ENCODE data around the gene NCK2.
A peak's percentile ranks its signal among the peaks of the same experiment; 100 is the strongest.

NCK2 gene

DNA sequence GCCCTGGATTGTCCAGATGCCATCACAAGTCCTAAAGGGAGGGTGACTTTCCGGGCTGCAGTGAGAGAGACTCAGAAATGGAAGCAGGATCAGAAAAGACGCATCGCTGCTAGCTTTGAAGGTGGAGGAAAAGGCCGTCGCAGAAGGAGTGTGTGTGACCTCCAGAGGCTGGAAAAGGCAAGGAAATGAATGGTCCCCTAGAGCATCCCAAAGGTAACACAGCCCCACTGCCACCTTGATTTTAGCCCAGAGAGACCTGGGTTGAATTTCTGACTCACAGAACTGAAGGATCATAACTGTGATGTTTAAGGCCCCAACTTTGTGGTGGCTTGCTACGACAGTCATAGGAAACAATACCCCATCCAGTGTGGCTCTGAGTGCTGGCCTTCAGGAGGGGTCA, 8.6 kb upstream of the NCK2 start:
- DNase-seq = no peak

DNA sequence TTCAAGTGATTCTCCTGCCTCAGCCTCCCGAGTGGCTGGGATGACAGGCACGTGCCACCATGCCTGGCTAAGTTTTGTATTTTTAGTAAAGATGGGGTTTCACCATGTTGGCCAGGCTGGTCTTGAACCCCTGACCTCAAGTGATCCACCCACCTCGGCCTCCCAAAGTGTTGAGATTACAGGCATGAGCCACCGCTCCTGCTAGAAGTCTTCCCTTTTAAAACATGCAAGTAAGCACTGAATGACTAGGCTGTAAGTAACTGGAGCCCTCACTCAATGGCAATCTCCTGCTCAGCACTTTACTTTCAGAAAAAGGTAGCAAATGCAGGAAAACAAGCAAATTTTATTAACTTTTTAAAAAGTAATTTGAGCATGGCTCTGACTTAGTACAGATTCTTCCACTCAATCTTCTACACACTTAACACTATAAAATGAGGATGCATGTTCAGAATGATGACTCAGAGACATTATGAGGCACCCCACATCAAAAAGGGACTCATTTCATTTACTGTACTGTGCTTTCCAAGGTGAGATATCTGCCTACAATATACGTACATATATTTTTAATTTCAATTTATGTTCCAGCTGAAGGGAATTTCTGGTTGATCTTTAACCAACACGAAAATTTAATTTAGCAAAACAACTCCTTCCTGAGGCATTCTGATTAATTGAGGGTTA, 6.6 kb upstream of the NCK2 start:
- DNase-seq = no peak

DNA sequence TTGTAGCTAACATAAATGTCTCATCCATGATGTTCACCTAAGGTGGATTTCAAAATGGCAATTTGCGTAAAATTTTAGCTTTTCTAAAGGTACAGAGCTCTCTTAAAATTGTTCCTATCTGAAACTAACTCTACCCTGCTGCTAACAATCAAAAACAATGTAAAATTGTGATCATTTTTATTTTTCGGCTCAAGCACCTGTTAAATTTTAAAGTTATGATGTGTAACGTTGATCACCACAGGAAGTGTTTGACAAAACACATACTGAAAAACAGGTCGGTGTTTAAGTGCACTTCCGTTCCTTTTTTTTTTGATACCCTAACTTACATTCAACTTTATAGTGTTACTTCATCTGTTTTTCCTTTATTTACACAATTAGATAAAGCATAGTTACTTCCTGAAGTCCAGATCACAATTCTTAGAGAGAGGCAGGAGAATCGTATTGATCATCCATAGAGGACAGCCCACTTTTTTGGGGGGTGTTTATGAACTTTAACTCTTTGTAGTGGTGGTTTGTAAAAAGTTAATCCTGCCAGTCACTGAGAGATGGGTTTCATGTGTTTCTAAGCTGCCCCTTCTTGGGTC, 6.0 kb upstream of the NCK2 start:
- no peak for DNase-seq

DNA sequence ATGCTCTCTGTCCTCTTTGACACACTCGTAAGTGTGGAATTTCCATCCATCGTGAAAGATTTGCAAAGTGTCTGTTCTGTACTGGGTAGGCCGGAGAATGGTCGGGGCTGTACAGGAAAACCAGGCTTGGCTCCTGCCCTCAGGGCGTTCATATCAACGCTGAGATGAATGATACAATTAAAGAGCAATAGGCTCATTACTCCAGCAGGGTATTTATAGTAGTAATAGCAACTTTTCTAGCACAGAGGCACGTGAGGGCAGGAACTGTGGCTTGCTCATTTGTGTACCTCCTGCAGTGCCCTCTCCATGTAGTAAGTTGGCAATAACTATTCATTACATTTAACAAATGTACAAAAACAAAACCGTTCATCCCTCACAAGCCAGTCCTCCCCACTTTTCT, 5.3 kb upstream of the NCK2 start:
- DNase-seq = peak in 1 of 3 experiments; percentile 23

DNA sequence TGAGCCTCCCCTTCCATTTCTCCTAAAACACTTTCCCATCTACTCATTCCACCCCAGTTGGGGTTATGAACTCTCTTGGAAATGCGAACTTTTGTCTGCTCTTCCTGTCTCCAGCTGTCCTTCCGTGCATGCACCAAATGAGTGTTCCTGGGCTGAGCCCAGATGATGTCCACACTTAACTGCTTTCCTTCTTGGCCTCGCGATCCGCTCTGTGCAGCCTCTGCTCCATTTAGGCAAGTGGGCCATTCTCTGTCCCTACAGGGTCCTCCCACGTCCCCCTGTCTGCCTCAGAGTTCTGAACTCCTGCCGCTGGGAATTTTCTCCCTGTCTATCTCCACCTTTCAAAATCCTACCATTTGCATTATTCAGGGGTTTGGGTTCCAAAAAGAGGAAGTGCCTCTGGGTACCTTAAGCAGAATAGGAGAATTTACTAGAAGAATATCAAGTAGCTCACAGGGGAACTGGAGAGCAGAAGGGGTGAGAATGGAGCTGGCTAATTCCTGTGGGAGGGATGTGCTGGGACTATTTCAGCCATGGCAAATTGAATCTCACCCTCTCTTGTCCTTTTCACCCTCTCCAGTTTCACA, 4.7 kb upstream of the NCK2 start:
- DNase-seq = no peak

DNA sequence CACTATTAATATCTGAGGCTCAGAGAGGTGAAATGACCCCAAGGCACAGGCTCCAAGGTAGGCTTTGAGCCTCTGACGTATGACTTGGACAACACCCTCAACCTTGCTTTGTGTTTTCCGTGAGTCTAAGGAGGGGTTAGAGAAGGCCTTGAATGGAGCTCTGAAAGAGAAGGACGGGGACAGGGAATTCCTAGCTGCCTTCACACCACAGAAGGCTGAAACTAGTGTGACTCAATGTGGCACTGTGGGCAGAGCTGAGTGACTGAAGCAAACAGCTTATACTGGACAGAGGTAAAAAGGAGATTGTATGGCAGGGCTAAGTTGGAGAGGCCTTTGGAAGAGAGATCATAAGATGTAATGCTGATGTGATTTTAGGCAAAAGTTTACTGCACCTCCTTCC, 3.5 kb upstream of the NCK2 start:
- DNase-seq = no peak

DNA sequence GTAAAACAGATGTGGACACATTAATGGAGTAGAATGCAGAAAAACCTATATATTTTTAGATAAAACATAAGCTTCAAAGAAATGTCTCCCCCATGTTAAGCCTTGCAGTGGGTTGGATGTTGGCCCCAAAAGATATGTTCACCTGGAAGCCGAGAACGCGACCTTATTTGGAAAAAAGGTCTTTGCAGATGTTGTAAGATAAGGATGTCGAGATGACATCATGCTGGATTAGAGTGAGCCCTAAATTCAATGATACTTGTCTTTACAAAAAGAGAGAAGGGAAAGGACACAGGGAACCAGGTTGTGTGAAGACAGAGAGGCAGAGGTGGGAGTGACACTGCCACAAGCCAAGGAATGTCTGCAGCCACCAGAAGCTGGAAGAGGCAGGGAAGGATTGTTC, 3.1 kb upstream of the NCK2 start:
- DNase-seq = no peak

DNA sequence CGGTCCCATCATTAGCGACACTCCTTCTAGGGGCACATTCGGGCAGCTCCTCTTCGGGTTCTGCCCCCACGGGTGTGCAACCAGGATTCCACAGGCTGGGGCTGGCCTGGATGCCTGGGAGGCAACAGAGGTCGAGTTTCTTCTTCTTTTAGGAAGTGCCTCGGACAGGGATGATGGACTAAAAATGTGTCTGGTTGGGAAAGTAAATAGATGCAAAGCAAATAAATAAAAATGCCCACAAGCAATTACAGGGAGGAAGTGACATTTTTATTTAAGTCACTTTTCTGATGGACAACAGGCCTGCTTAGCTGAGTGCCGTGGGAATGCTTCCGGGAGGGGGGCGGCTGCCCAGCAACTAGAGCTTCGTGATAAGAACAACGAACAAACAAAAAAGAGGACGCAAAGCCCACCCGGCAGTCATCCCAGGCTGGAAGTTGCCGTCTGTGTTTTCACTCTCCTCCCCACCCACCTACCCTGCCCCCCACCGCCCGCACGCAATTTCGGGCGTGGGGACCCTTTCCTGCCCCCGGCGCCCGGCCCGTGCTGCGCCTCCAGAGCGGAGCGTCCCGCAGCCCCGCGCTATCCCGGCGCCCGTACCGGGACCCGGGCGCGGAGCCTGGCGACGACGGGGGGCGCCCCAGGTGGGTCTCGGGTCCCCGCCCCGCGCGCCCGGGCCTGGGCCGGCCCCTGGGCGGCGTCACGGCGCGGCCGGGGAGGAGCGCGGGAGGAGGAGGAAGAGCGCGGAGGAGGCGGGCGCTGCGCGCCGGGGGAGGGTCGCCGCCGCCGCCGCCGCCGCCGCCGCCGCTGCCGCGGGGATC, 412 bp upstream of the NCK2 start:
- DNase-seq = peak; percentile 42 to 63 (median 62)

DNA sequence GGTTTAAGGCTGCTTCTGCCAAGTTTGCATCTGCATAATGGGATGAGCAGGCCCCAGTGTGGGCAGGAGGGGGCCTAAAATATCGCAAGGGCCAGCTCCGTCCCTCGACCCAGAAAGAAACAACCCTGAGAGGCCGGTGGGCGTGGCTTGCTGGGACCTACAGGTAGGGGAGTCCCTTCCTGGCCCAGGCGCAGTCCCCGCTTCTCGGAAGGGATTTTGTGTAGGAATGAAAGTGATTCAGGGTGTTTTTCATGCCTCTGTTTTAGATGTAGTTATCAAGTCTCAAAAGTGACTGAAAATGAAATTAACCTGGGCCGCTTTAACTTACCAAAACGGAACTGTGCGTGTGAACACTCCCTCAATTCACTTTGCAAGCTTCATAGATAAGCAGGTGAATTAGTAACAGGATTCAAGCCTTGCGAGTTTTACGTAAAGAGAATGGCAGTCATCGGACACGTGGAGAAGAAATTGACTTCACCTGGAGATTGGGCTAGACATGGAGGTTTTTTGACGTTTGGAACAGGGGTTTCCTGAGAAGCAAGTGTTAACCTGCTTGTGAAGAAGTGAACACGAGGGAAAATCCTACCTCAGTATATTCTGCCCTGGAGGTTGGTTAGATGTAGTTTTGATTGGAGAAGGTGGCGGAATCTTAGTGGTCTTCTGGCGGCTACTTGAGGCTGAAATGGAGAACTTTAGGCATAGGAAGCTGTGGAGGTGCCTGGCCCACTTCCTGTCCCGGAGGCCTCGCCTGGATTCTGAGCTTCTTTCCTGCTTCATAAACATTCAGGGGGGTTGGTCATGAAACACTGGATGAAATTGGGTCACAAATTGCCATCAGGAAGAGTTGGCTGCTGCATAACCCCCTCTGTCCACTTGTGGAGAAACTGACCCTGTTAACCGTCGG, 1.7 kb downstream of the NCK2 start:
- DNase-seq = peak in 2 of 3 experiments; percentile 11 to 49

DNA sequence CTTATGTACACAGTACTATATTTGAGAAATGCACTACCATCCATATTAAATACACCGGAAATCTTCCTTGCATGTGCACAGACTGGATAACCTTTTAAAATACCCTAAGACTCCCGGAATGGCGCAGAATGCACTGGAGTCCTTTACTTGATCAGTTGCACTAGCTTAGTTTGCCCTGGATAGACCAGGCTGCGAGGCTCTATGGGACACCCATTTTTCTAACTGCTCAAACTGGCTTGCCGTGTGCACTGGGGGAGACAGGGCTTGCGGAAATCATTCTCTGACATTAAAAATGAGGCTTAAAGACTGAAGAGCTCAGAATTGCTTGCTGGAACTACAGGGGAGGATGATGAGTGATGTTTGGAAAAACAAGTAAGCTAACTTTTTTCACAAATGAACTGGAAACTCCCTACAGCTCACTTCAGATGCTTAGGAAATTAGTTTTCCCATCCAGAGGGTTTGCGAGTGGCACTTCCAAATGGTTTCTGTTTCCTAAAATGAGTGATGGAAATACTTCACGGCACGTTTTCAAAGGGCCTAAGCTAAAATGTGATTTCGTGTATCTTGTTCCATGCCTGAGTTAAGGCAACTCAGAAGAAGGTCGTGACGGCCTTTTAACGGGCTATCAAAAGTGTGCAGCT, 2.7 kb downstream of the NCK2 start:
- no peak for DNase-seq

DNA sequence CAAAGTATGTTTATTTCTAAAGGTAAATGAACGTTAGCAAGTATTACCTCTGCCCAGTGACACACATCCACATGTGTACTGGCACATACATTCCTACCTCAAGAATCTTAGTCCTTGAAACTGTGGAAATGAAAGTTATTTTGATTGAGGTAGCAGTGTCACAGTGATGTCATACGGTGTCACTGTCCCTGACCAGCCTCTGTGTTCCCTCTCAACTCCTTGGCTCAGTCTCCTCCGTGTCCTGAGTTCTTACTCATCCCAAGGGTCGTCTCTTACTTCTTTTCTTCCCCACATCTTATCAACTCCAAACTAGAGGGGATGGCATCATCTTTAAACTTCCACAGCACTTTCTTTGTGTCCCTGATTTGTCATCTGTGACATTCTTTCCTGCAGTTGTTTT, 3.3 kb downstream of the NCK2 start:
- no peak for DNase-seq

DNA sequence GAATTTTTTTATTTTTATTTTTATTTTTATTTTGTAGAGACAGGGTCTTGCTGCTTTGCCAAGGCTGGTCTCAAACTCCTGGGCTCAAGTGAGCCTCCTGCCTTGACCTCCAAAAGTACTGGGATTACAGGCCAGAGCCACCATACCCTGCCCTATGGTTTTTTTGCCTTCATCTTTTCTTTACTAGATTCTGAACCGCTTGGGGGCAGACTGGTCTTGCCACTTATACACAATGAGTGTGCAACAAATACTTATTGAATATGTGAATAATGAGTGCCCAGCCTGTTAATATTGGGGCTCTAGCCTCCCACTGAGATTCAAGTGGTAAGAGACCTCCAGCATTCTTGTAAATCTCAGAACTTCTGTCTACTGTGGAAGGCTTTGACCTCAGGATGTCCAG, 3.9 kb downstream of the NCK2 start:
- DNase-seq = no peak

DNA sequence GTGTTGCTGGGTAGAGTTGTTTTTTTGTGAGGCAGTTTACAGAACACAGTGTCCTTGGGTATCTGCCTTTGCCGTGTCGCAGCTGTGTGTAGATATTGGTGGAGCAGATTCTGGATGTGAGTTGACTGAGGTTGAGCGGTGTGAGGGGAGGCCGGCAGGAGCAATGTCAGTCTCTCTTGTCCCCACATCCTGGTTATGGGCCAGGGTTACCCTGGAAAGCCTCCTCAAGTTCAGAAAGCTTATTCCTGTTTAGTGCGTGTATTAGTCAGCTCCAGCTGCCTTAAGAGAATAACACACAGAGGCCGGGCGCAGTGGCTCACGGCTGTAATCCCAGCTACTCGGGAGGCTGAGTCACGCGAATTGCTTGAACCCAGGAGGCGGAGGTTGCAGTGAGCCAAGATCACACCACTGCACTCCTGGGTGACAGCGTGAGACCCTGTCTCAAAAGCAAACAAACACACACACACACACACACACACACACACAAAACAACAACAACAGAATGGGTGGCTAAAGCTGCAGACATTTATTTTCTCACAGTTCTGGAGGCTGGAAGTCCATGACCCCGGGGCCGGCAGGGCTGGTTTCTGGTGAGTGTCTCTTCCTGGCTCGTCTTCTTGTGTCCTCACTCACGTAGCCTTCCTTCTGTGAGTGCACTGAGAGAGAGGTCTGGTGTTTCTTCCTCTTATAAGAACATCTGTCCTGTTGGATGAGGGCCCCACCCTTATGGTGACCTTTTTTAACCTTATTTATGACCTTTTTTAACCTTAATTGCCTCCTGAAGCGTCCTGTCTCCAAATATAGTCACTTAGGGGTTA, 5.1 kb downstream of the NCK2 start:
- DNase-seq = no peak

DNA sequence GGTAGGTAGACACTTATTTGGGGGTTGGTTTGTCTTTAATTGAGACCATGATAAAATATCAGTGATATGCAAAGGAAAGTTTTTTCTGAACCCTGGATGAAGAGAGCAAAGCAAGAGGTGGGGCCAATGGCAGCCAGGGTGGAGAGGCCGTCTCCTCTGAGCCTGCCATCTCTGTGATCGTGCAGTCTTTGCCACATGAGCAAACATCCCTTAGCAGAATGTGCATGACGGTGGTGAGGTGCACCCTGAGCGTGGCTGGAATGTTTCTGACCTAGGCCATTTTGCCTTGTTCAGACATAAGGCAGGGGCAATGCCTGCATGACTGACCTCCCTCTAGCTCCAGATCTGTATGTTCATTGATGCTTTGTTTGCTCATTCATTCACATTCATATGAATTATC, 6.0 kb downstream of the NCK2 start:
- DNase-seq = no peak

DNA sequence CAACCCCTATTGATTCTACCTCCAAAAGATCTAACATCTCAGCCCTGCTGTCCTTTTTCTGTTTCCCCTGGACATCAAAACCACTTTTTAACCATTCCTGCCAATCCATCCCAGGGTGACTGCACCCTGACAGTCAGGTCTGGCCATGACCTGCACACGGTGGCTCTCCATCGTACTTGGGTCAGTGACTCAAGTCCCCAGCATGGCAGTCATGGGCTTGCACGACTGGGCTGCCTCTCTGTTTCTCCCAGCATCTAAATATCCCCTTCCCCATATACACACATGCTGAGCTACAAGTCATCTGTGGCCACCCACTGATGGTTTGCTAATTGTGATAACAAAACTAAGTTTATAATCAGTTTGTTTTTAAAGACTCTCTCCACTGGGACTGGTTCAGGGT, 6.6 kb downstream of the NCK2 start:
- no peak for DNase-seq

DNA sequence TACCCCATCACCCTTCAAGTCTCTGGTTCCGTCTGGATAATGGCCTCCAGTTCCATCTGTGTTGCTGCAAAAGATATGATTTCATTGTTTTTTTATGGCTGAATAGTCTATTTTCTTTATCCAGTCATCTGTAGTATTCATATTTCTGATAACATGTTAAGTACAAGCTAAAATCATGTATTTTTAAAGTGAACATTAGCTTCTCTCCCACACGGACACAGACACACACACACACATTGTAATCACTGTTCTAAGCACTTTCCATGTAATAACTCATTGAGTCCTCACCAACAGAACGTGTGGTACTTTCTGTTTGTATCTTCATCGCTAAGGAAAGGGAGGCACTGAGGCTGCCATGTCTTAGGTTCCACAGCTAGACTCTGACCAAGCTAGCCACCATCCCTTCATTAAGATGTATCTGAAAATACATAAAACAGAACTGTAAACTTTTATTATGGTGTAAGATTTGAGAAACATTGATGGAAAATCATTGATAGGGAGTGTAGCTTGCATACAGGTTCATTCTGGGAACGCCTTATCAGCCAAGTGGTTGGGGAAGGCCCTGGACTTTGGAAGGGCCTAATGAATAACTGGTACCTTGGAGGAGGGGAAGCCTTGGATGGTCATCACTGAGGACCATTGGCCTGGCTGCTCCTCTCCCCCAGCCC, 8.1 kb downstream of the NCK2 start:
- DNase-seq = no peak

DNA sequence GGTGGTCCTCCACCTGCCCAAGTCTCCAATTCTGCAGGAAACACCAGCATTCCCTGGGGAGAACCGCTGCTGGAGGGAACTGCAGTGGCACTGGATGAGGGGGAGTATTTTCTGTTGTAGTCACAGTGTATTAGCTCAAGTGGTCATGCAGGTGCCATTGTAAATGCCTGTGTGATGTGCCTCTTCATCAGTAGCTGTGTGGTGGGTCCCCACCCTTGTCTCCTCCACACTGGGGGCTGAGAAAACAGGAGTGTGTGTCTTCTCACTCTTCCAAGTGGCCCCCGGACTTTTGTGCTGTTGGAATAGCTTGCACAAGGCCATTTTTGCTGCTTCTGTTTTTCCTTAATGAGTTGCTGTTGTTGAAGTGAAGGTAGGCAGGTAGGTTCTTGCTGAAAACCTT, 8.7 kb downstream of the NCK2 start:
- DNase-seq = no peak

DNA sequence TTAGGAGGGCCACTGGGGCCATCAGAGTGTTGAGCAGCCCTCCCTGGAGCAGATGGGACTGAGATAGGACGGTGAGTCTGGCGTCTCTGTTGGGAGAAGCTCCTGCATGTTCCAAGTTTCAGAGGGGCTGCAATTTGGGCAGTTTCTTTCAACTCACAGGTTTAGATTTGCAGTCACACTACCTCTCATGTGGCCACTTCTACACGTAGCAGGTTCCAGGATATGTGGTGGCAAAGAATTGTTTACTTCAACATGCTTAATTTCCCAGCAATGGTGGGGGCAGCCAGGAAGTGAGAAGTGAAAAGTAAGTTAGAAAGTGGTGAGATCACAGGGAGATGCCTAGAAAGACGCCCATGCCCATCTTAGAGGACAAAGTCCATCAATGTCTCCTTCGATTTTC, 9.3 kb downstream of the NCK2 start:
- no peak for DNase-seq

DNA sequence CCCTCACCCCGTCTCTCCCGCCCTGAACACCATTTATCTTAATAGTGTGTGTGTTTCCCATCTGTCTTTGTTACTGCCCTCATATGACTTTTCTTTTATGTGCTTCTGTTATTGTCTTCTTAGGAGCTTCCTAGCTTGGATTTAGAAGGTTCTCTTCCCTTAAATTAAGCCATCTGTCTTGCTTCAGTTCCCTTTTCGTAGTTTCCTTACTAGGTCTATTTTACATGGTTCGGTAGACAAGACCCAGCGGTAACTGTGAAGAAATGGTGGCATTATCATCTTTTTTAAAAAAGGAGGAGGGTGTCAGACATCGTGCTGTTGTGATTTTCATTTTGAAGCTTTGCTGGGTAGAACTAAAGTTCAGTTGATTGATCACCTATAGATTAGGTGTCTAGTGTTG, 10.3 kb downstream of the NCK2 start:
- no peak for DNase-seq

DNA sequence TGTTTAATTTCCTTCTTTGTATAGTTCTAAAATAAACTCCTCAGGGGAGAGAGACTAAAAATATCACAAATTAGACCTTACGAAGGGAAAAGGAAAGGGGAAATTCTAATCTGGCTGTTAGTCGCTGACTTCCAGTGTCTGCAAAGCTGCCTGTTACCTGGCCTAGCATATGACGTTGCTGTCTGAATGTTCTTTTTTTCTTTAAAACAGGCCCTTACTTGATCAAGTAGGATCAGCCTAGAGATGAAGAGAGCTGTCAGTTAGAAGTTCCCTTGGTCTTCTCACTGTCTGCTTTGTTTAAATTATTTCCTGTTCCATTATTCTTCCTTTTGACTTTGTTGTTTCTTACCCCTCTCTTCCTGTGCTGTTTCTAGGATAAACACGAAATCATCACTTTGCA, 11.2 kb downstream of the NCK2 start:
- DNase-seq = no peak

DNA sequence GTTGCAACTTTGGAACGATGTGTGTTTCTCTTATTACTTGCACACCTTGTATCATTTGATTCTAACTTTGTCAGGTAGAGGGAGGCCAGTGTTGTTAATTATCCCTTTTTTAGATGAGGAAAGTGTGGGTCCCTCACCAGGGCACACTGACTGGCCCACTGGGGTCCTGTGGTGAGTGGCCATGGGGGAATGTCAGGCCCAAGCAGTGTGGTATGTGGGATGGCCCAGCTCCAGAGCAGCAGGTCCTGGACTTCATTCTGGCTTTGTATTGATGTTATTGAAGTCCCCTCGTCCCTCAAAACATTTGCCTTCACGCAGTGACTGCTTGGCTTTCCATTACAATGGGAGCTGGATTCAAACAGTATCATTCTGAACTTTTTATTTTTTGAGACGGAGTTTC, 11.7 kb downstream of the NCK2 start:
- DNase-seq = no peak
